GM12878 (cell line): ENCODE results near the gene TOB1. TPM values are rescaled to one million over a fixed set of nuclear protein-coding genes. Genes with fewer than 3 reads are reported as not detected.

Source experiments
- ATAC-seq: fragments of 200-7000 bp; cut with Tn5 transposase; 3 replicates; pipeline ENCODE4 v1.9.1; 2020; ENCODE audit warnings: mild to moderate bottlenecking, moderate library complexity
- Bru-seq: library from RNA; stranded (reverse); fragments of 400-500 nt; gene quantifications from one replicate; lab custom pipeline; 2021; lab: Mats Ljungman, UMichigan
- BruChase-seq, 2 experiments: library from RNA; stranded (reverse); fragments of 400-500 nt; gene quantifications; one replicate each; lab custom pipeline; 2021; lab: Mats Ljungman, UMichigan
- BruUV-seq: library from RNA; stranded (reverse); fragments of 400-500 nt; replicated peaks from 2 replicates; lab custom pipeline; 2021; lab: Mats Ljungman, UMichigan
- CTCF ChIA-PET: fragments of 300-600 bp; sonication (Branson Sonifier 250); formaldehyde crosslinking; extraction: SDS; loops from one replicate; lab custom pipeline; 2021; ENCODE audit warnings: inconsistent platforms; lab: Yijun Ruan, JAX
- POLR2A ChIA-PET: fragments of 350-600 bp; formaldehyde crosslinking; extraction: SDS; loops from one replicate; lab custom pipeline; 2021; ENCODE audit warnings: inconsistent platforms; lab: Charles Lee
- RAD21 ChIA-PET: fragments of 300-600 bp; sonication (Branson Sonifier 250); formaldehyde crosslinking; loops from one replicate; lab custom pipeline; 2023; ENCODE audit warnings: antibody characterized with exemption; ENCODE audit not compliant: unreplicated experiment; lab: Charles Lee
- SMC1A ChIA-PET: fragments of 300-600 bp; sonication (Branson Sonifier 250); formaldehyde crosslinking; loops from one replicate; lab custom pipeline; 2023; ENCODE audit not compliant: unreplicated experiment, uncharacterized antibody; lab: Charles Lee
- DNase-seq: peaks from one replicate; pipeline ENCODE4 v3.0.0-alpha.2; 2011; ENCODE audit warnings: low read depth, low spot score
- FAIRE-seq: peaks from 3 replicates; lab custom pipeline; 2011; peaks lifted over from hg19 to GRCh38; lab: Jason Lieb, UNC
- H2AFZ ChIP-seq: 2 replicates; pipeline ENCODE4 v1.6.0; 2011; ENCODE audit warnings: low read depth, low read length, control low read depth; ENCODE audit not compliant: control insufficient read depth
- H3K27ac ChIP-seq: 2 replicates; pipeline ENCODE4 v1.5.1; 2011; ENCODE audit warnings: control low read depth; ENCODE audit not compliant: control insufficient read depth, insufficient read depth
- H3K27me3 ChIP-seq, 2 experiments: replicated peaks in 1 of 2; 2 replicates each; pipeline versions ENCODE4 v1.6.0 to v1.6.1; 2011; ENCODE audit warnings: low read length in 1 of 2; ENCODE audit not compliant: control insufficient read depth in 2 of 2, insufficient read depth in 2 of 2
- H3K36me3 ChIP-seq, 2 experiments: 2 replicates each; pipeline ENCODE4 v1.5.1; 2011; ENCODE audit warnings: low read length in 1 of 2; ENCODE audit not compliant: control insufficient read depth in 2 of 2, insufficient read depth in 2 of 2
- H3K4me1 ChIP-seq: 2 replicates; pipeline ENCODE4 v1.6.1; 2011; ENCODE audit warnings: mild to moderate bottlenecking, low read length, moderate library complexity, mixed read lengths; ENCODE audit not compliant: control insufficient read depth, insufficient read depth
- H3K4me2 ChIP-seq: 2 replicates; pipeline ENCODE4 v1.6.0; 2011; ENCODE audit warnings: control low read depth; ENCODE audit not compliant: control insufficient read depth, insufficient read depth
- H3K4me3 ChIP-seq: fragments of 200-600 bp; sonication (generic); 2 replicates; pipeline ENCODE4 v1.5.1; 2016
- H3K79me2 ChIP-seq: 2 replicates; pipeline ENCODE4 v1.6.0; 2011; ENCODE audit warnings: low read length; ENCODE audit not compliant: control insufficient read depth, insufficient read depth
- H3K9ac ChIP-seq: 2 replicates; pipeline ENCODE4 v1.8.0; 2011; ENCODE audit warnings: low read length, control low read depth, mixed read lengths; ENCODE audit not compliant: control insufficient read depth, insufficient read depth
- H3K9me3 ChIP-seq: replicated peaks from 3 replicates; pipeline ENCODE4 v1.5.1; 2011; ENCODE audit warnings: mild to moderate bottlenecking, low read length; ENCODE audit not compliant: control insufficient read depth, insufficient read depth
- H4K20me1 ChIP-seq: 2 replicates; pipeline ENCODE4 v1.6.0; 2011; ENCODE audit not compliant: control insufficient read depth, insufficient read depth
- ESRRA ChIP-seq: IDR thresholded peaks from 2 replicates; pipeline ENCODE4 v1.6.1; 2012; ENCODE audit warnings: mild to moderate bottlenecking, low read length, improper control_type of control experiment
- HCFC1 ChIP-seq: fragments of 150-350 bp; IDR thresholded peaks from 2 replicates; pipeline ENCODE4 v1.6.1; 2014; ENCODE audit warnings: low read length
- JUNB ChIP-seq: IDR thresholded peaks from 2 replicates; pipeline ENCODE4 v1.6.1; 2016; ENCODE audit warnings: antibody characterized with exemption, mild to moderate bottlenecking
- MYC ChIP-seq: IDR thresholded peaks from 2 replicates; pipeline ENCODE4 v1.6.1; 2011; ENCODE audit warnings: mild to moderate bottlenecking, low read length, moderate library complexity, inconsistent platforms; ENCODE audit not compliant: insufficient read depth, insufficient replicate concordance, insufficient read length, severe bottlenecking
- POLR2A ChIP-seq: IDR thresholded peaks from 2 replicates; pipeline ENCODE4 v1.6.1; 2011; ENCODE audit warnings: low read depth, mild to moderate bottlenecking, low read length
- SMAD5 ChIP-seq: IDR thresholded peaks from 2 replicates; pipeline ENCODE4 v1.6.1; 2016; ENCODE audit warnings: antibody characterized with exemption, low read depth
- SMARCA5 ChIP-seq: fragments of 450-650 bp; IDR thresholded peaks from 2 replicates; pipeline ENCODE4 v1.6.1; 2017; ENCODE audit warnings: mild to moderate bottlenecking
- WRNIP1 ChIP-seq: IDR thresholded peaks from 2 replicates; pipeline ENCODE4 v1.6.1; 2011; ENCODE audit warnings: low read depth, low read length, improper control_type of control experiment, borderline replicate concordance
- WGBS: methylation state at CpG from one replicate; pipeline ENCODE4 v1.1.6; 2016; ENCODE audit warnings: low lambda C conversion rate; ENCODE audit not compliant: insufficient replicate concordance, insufficient coverage; ENCODE audit errors: missing lambda C conversion rate; 5-methylcytosine and 5-hydroxymethylcytosine counted together
- in situ Hi-C: fragments of 300-500 bp; cut with MboI; formaldehyde crosslinking; loops from 9 replicates; pipeline ENCODE4 v1.14.3; 2018; ENCODE audit warnings: mixed read lengths
- intact Hi-C: fragments of 100-400 bp; cut with micrococcal nuclease; formaldehyde crosslinking; loops from one replicate; pipeline ENCODE4 v1.14.2; 2022; ENCODE audit not compliant: unreplicated experiment
- long read RNA-seq, 2 experiments: library from polyadenylated mRNA; unstranded; transcript quantifications; one replicate each; pipeline ENCODE4 v2.0.0, GENCODE V29; 2019 to 2020
- polyA minus RNA-seq, 3 experiments: library from RNA; depleted of rRNA, polyadenylated mRNA; stranded (reverse); fragments of >200 nt; gene quantifications; 2 replicates each; pipeline ENCODE4 v1.2.3, GENCODE V29; 2011
- polyA plus RNA-seq, 11 experiments: library from polyadenylated mRNA; depleted of rRNA in 4 of 11; unstranded in 6 of 11; stranded (reverse) in 5 of 11; fragments of >200 nt; fragmentation: Nextera tagmentation in 4 of 11; fragmentation: Illumina TruSeq in 1 of 11; extraction: Ambion mirVana in 4 of 11; extraction: Trizol in 1 of 11; gene quantifications; 1 replicate in 1 of 11; 2 replicates in 10 of 11; pipeline versions ENCODE4 v1.2.1 to v1.2.3, GENCODE V29; 2011 to 2016; ENCODE audit warnings: inconsistent platforms in 2 of 11, missing spikeins in 2 of 11, low read depth in 1 of 11
- total RNA-seq, 4 experiments: library from RNA; depleted of rRNA in 3 of 4; stranded (reverse); fragments of >200 nt in 3 of 4; fragmentation: Illumina TruSeq in 1 of 4; extraction: Trizol in 1 of 4; gene quantifications; 2 replicates each; pipeline versions ENCODE4 v1.2.1 to v1.2.3, GENCODE V29; 2013 to 2021
- TF ChIP-seq, protein P1 (sequence below): fragments of 450-650 bp; conservative IDR thresholded peaks from 2 replicates; pipeline ENCODE4 v1.6.1; 2017; ENCODE audit warnings: mild to moderate bottlenecking, moderate library complexity
- TF ChIP-seq, protein P2 (sequence below): fragments of 450-650 bp; IDR thresholded peaks from 2 replicates; pipeline ENCODE4 v1.6.1; 2018; ENCODE audit warnings: borderline replicate concordance, mild to moderate bottlenecking; ENCODE audit not compliant: partially characterized antibody
- TF ChIP-seq, protein P3 (sequence below): fragments of 450-650 bp; IDR thresholded peaks from 2 replicates; pipeline ENCODE4 v1.6.1; 2016; ENCODE audit warnings: mild to moderate bottlenecking

TOB1 gene, protein sequence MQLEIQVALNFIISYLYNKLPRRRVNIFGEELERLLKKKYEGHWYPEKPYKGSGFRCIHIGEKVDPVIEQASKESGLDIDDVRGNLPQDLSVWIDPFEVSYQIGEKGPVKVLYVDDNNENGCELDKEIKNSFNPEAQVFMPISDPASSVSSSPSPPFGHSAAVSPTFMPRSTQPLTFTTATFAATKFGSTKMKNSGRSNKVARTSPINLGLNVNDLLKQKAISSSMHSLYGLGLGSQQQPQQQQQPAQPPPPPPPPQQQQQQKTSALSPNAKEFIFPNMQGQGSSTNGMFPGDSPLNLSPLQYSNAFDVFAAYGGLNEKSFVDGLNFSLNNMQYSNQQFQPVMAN
- total RNA-seq (2013; cell fraction: nucleolus; rRNA removed): 6.5 and 6.7 TPM in 2 replicates
- total RNA-seq (2014; rRNA removed) (4.4 and 5.0 TPM in 2 replicates), total RNA-seq (2014; rRNA removed; fragmentation: Illumina TruSeq; extraction: Trizol) (7.7 and 8.2 TPM in 2 replicates), total RNA-seq (2021) (16.9 and 19.6 TPM in 2 replicates), polyA plus RNA-seq (2011; rRNA removed) (9.4 and 10.7 TPM in 2 replicates), polyA plus RNA-seq (2014; fragmentation: Illumina TruSeq; extraction: Trizol) (9.6 TPM in 2 replicates), polyA plus RNA-seq (2014; fragmentation: Nextera tagmentation; extraction: Ambion mirVana) (10 to 100 TPM; 19.5 to 28.3 TPM), polyA plus RNA-seq (2014; rRNA removed) (8.9 and 10.4 TPM in 2 replicates), polyA plus RNA-seq (2016; fragmentation: Nextera tagmentation; extraction: Ambion mirVana) (10 to 100 TPM; 30.6 to 32.4 TPM), polyA minus RNA-seq (2011; rRNA and poly(A)+ RNA removed) (11.0 and 13.5 TPM in 2 replicates), Bru-seq, nascent RNA (percentile 88 among the genes with signal in this experiment), BruChase-seq, experiment 1, labeled RNA remaining after a 6-hour chase (percentile 73 among the genes with signal in this experiment), BruChase-seq, experiment 2, labeled RNA remaining after a 2-hour chase (percentile 94 among the genes with signal in this experiment)
- 6.9 TPM for polyA plus RNA-seq (2011; ENCODE audit: low read depth)
- 7.4 and 7.6 TPM in 2 replicates for polyA plus RNA-seq (2011; cell fraction: cytosol; rRNA removed)
- polyA plus RNA-seq (2011; cell fraction: nucleus; rRNA removed): 9.3 and 10.2 TPM in 2 replicates
- 10.3 and 11.4 TPM in 2 replicates for polyA plus RNA-seq (2012)
- polyA minus RNA-seq (2011; cell fraction: cytosol; rRNA and poly(A)+ RNA removed): 8.3 and 9.1 TPM in 2 replicates
- 16.7 and 31.4 TPM in 2 replicates for polyA minus RNA-seq (2011; cell fraction: nucleus; rRNA and poly(A)+ RNA removed)
- long read RNA-seq, experiment 1, transcript TOB1-202 (2 exons, 2,229 nt): major isoform, 8 of 52 reads
- long read RNA-seq, experiment 1, partial matches to known transcripts: 43 of 52 reads
- long read RNA-seq, experiment 1, other reads (novel, unspliced or antisense): 0 of 52 reads
- long read RNA-seq, experiment 2, transcript TOB1-201 (3 exons, 1,467 nt): major isoform, 5 of 9 reads
- long read RNA-seq, experiment 2, partial matches to known transcripts: 0 of 9 reads
- long read RNA-seq, experiment 2, other reads (novel, unspliced or antisense): 4 of 9 reads

DNA sequence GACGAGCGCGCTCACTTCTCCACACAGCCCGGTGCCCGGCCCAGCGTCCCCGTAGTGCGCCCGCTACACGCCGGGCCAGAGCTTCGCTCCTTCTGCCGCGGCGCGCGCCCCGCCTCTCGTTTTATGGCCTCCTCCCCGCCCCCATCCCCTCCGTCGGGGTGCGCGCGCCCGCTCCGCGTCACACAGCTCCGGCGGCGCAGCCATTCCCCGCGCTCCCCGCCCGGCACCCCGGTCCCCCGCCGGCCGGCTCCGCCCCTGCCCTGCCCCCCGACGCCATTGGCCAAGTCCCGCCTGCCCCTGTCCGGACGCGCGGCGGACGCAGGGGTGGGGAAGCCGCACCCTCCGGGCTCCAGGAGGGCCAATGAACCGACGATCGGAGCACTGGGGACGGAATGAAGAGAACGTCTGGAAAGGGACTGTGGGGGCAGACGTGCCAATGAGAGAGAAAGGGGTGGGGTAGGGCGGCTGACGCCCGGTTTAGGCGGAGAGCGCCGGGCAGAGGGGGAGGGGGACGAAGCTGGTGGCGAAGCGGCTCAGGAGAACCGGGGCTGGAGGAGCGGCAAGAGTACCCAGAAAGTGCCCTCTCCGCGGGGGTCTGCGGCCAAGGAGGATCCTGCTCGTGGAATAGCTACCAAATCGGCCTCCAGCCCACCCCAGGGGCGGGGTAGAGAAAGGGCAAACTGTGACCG, at the start of gene TOB1:
Gene TOB1 (minus strand): TSS at position 94 of the 689 bp plus-strand sequence. CDS start 2,337 bp downstream, outside the sequence.
- ChIA-PET SMC1A (interaction anchor here (1.3 to 5.6 kb wide), 4 partner anchors 10 to 90 kb away, joined by 3 to 46 read pairs (median 7); no protein-coding TSS in a partner anchor), RAD21 (interaction anchor here (0.6 to 3.9 kb wide), 18 partner anchors 10 to 287 kb away, joined by 3 to 19 read pairs (median 4); partner anchors contain the start of genes NME1 and SPAG9), CTCF (interaction anchor here (0.8 to 8.7 kb wide), 6 partner anchors 10 to 147 kb away, joined by 3 to 85 read pairs (median 4); partner anchors contain the start of gene LUC7L3), POLR2A (interaction anchor here (0.6 to 3.5 kb wide), 16 partner anchors 14 to 946 kb away, joined by 3 to 31 read pairs (median 5); partner anchors contain the start of genes NME1 and SPAG9)
- Histone ChIP-seq H3K27me3 (no peaks in the 10 kb centered on the region), H3K4me1 (peaks cover 3% of the 10 kb centered on the region; the same call in 1 of the 2 replicates), H3K9ac (peak within 1 kb of the TSS; percentile 96), H3K27ac (peak within 1 kb of the TSS; percentile 98), H3K4me3 (peak within 1 kb of the TSS; percentile 92), H3K9me3 (no peaks in the 10 kb centered on the region), H3K79me2 (peaks cover 39% of the 10 kb centered on the region), H2AFZ (peak within 1 kb of the TSS; percentile 48), H3K36me3 (no peaks in the 10 kb centered on the region; a peak in 1 of 4 replicates), H3K4me2 (peak within 1 kb of the TSS; percentile 82), H4K20me1 (no peaks in the 10 kb centered on the region)
- ATAC-seq (peak; percentile 88), DNase-seq (peak; percentile 84), FAIRE-seq (peak; percentile 59)
- no TSS peak for BruUV-seq
- under 1% methylated on average over 44 of the region's 75 CpGs for WGBS
- intact Hi-C loops: loop anchor here (5.0 to 10.0 kb wide), 2 partner anchors 186 to 388 kb away; no protein-coding TSS in a partner anchor
- in situ Hi-C loops: loop anchor here (5.0 kb wide), 1 partner anchor 286 kb away; the partner anchor contains the start of gene NME1
- no peak for TF ChIP-seq JUNB
- TF ChIP-seq WRNIP1: no peak
- no peak for TF ChIP-seq ESRRA
- no peak for TF ChIP-seq MYC
- TF ChIP-seq, protein P1, sequence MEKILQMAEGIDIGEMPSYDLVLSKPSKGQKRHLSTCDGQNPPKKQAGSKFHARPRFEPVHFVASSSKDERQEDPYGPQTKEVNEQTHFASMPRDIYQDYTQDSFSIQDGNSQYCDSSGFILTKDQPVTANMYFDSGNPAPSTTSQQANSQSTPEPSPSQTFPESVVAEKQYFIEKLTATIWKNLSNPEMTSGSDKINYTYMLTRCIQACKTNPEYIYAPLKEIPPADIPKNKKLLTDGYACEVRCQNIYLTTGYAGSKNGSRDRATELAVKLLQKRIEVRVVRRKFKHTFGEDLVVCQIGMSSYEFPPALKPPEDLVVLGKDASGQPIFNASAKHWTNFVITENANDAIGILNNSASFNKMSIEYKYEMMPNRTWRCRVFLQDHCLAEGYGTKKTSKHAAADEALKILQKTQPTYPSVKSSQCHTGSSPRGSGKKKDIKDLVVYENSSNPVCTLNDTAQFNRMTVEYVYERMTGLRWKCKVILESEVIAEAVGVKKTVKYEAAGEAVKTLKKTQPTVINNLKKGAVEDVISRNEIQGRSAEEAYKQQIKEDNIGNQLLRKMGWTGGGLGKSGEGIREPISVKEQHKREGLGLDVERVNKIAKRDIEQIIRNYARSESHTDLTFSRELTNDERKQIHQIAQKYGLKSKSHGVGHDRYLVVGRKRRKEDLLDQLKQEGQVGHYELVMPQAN: no peak
- TF ChIP-seq, protein P2, sequence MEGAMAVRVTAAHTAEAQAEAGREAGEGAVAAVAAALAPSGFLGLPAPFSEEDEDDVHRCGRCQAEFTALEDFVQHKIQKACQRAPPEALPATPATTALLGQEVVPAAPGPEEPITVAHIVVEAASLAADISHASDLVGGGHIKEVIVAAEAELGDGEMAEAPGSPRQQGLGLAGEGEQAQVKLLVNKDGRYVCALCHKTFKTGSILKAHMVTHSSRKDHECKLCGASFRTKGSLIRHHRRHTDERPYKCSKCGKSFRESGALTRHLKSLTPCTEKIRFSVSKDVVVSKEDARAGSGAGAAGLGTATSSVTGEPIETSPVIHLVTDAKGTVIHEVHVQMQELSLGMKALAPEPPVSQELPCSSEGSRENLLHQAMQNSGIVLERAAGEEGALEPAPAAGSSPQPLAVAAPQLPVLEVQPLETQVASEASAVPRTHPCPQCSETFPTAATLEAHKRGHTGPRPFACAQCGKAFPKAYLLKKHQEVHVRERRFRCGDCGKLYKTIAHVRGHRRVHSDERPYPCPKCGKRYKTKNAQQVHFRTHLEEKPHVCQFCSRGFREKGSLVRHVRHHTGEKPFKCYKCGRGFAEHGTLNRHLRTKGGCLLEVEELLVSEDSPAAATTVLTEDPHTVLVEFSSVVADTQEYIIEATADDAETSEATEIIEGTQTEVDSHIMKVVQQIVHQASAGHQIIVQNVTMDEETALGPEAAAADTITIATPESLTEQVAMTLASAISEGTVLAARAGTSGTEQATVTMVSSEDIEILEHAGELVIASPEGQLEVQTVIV: peak; percentile 24
- TF ChIP-seq, protein P3, sequence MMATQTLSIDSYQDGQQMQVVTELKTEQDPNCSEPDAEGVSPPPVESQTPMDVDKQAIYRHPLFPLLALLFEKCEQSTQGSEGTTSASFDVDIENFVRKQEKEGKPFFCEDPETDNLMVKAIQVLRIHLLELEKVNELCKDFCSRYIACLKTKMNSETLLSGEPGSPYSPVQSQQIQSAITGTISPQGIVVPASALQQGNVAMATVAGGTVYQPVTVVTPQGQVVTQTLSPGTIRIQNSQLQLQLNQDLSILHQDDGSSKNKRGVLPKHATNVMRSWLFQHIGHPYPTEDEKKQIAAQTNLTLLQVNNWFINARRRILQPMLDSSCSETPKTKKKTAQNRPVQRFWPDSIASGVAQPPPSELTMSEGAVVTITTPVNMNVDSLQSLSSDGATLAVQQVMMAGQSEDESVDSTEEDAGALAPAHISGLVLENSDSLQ: no peak
- TF ChIP-seq SMAD5: peak; percentile 98
- no peak; the same call in 1 of the 2 replicates for TF ChIP-seq SMARCA5
- TF ChIP-seq POLR2A: peak; percentile 99
- TF ChIP-seq HCFC1: peak; percentile 56
